H1 (cell line): ENCODE data around the gene CDC42SE2. TPM values are rescaled to one million over a fixed set of nuclear protein-coding genes. Genes with fewer than 3 reads are reported as not detected.

Experiments used
- CTCF ChIA-PET: fragments of 300-600 bp; sonication (Branson Sonifier 250); formaldehyde crosslinking; loops from one replicate; lab custom pipeline; 2021; ENCODE audit not compliant: partially characterized antibody; lab: Charles Lee
- POLR2A ChIA-PET: fragments of 300-600 bp; sonication (Branson Sonifier 250); formaldehyde crosslinking; loops from one replicate; lab custom pipeline; 2021; ENCODE audit warnings: inconsistent platforms; ENCODE audit not compliant: partially characterized antibody; lab: Charles Lee
- DNase-seq, 2 experiments: peaks; one replicate each; pipeline versions ENCODE4 v3.0.0 to v3.0.0-alpha.2; 2010 to 2022; ENCODE audit warnings: low spot score in 2 of 2, low read depth in 1 of 2, mixed read lengths in 1 of 2
- FAIRE-seq: peaks from 2 replicates; lab custom pipeline; 2011; peaks lifted over from hg19 to GRCh38; lab: Jason Lieb, UNC
- H2AFZ ChIP-seq: 2 replicates; pipeline ENCODE4 v1.8.1; 2012; ENCODE audit warnings: low read length, inconsistent platforms
- H2AK5ac ChIP-seq: 2 replicates; pipeline ENCODE4 v1.6.1; 2013; ENCODE audit warnings: low read depth, low read length
- H2BK120ac ChIP-seq: replicated peaks from 2 replicates; pipeline ENCODE3; 2013; ENCODE audit warnings: low read depth, low read length, inconsistent platforms
- H2BK12ac ChIP-seq: 2 replicates; pipeline ENCODE4 v1.6.1; 2013; ENCODE audit warnings: low read depth, low read length
- H2BK15ac ChIP-seq: 2 replicates; pipeline ENCODE4 v1.6.1; 2013; ENCODE audit warnings: low read length
- H2BK20ac ChIP-seq: 2 replicates; pipeline ENCODE4 v1.6.1; 2013; ENCODE audit warnings: low read length
- H2BK5ac ChIP-seq: 2 replicates; pipeline ENCODE4 v1.6.1; 2013; ENCODE audit warnings: low read depth, low read length
- H3K14ac ChIP-seq: 2 replicates; pipeline ENCODE4 v1.6.1; 2013; ENCODE audit warnings: inconsistent platforms; ENCODE audit not compliant: insufficient read length
- H3K18ac ChIP-seq: 2 replicates; pipeline ENCODE4 v1.6.1; 2013; ENCODE audit warnings: low read length; ENCODE audit errors: extremely low read depth
- H3K23ac ChIP-seq: 2 replicates; pipeline ENCODE4 v1.6.1; 2013; ENCODE audit warnings: inconsistent platforms; ENCODE audit not compliant: insufficient read length
- H3K23me2 ChIP-seq: 2 replicates; pipeline ENCODE4 v1.6.1; 2013; ENCODE audit warnings: low read depth, low read length
- H3K27ac ChIP-seq: 2 replicates; pipeline ENCODE4 v1.6.1; 2011; ENCODE audit warnings: low read depth, low read length, inconsistent platforms
- H3K27me3 ChIP-seq, 4 experiments: replicated peaks in 1 of 4; 1 replicate in 1 of 4; 2 replicates in 3 of 4; pipeline versions ENCODE4 v1.6.1 to v1.8.1; 2011 to 2013; ENCODE audit warnings: low read length in 3 of 4, mild to moderate bottlenecking in 3 of 4, inconsistent platforms in 2 of 4, mixed read lengths in 2 of 4, moderate library complexity in 1 of 4; ENCODE audit not compliant: control insufficient read depth in 3 of 4, insufficient read depth in 3 of 4; ENCODE audit errors: extremely low read depth in 1 of 4
- H3K36me3 ChIP-seq, 4 experiments: 2 replicates each; pipeline versions ENCODE4 v1.6.1 to v1.8.1; 2011 to 2013; ENCODE audit warnings: mild to moderate bottlenecking in 4 of 4, low read length in 3 of 4, moderate library complexity in 2 of 4, control low read depth in 1 of 4, inconsistent platforms in 1 of 4; ENCODE audit not compliant: insufficient read depth in 4 of 4, control insufficient read depth in 2 of 4
- H3K4ac ChIP-seq: replicated peaks from 2 replicates; pipeline ENCODE3; 2013; ENCODE audit warnings: low read length, low read depth, mixed read lengths, inconsistent platforms; ENCODE audit not compliant: insufficient read length
- H3K4me1 ChIP-seq, 4 experiments: replicated peaks in 1 of 4; 1 replicate in 1 of 4; 2 replicates in 3 of 4; pipeline versions ENCODE4 v1.6.1 to v1.8.1; 2011 to 2013; ENCODE audit warnings: low read length in 3 of 4, inconsistent platforms in 2 of 4, mixed read lengths in 1 of 4; ENCODE audit not compliant: insufficient read depth in 4 of 4, control insufficient read depth in 3 of 4
- H3K4me2 ChIP-seq, 2 experiments: 2 replicates each; pipeline versions ENCODE4 v1.6.1 to v1.8.1; 2011 to 2013; ENCODE audit warnings: low read depth in 2 of 2, low read length in 2 of 2, control low read depth in 1 of 2, inconsistent platforms in 1 of 2, mild to moderate bottlenecking in 1 of 2; ENCODE audit not compliant: insufficient read depth in 1 of 2
- H3K4me3 ChIP-seq, 4 experiments: fragments of 200-600, 300-600 bp in 1 of 4; sonication (generic), shearing (Covaris generic), sonication (Bioruptor Twin) in 1 of 4; 2 replicates each; pipeline versions ENCODE4 v1.5.1 to v1.8.1; 2011 to 2016; ENCODE audit warnings: low read length in 4 of 4, low read depth in 3 of 4, control low read depth in 2 of 4, inconsistent platforms in 2 of 4, mild to moderate bottlenecking in 2 of 4, mixed read lengths in 1 of 4, moderate library complexity in 1 of 4; ENCODE audit not compliant: insufficient read depth in 2 of 4; ENCODE audit errors: extremely low read depth in 1 of 4
- H3K56ac ChIP-seq: replicated peaks from 2 replicates; pipeline ENCODE3; 2013; ENCODE audit warnings: low read depth, mild to moderate bottlenecking, mixed read lengths, low read length, inconsistent platforms; ENCODE audit not compliant: insufficient read length
- H3K79me1 ChIP-seq: 2 replicates; pipeline ENCODE4 v1.6.1; 2013; ENCODE audit warnings: low read depth, low read length, control low read depth
- H3K79me2 ChIP-seq, 2 experiments: 2 replicates each; pipeline versions ENCODE4 v1.6.1 to v1.8.1; 2012 to 2013; ENCODE audit warnings: low read length in 2 of 2, mild to moderate bottlenecking in 2 of 2, inconsistent platforms in 1 of 2; ENCODE audit not compliant: insufficient read depth in 2 of 2, control insufficient read depth in 1 of 2
- H3K9ac ChIP-seq, 4 experiments: replicated peaks in 1 of 4; 1 replicate in 1 of 4; 2 replicates in 3 of 4; pipeline versions ENCODE4 v1.6.1 to v1.8.1; 2011 to 2013; ENCODE audit warnings: low read depth in 3 of 4, low read length in 3 of 4, control low read depth in 2 of 4, mild to moderate bottlenecking in 2 of 4, moderate library complexity in 2 of 4, inconsistent platforms in 1 of 4; ENCODE audit errors: extremely low read depth in 1 of 4
- H3K9me3 ChIP-seq, 2 experiments: 2 replicates each; pipeline versions ENCODE4 v1.6.1 to v1.8.1; 2012 to 2013; ENCODE audit warnings: mild to moderate bottlenecking in 2 of 2, moderate library complexity in 2 of 2, control low read depth in 1 of 2, inconsistent platforms in 1 of 2, low read depth in 1 of 2, low read length in 1 of 2, mixed read lengths in 1 of 2; ENCODE audit not compliant: insufficient read depth in 2 of 2
- H4K20me1 ChIP-seq, 2 experiments: replicated peaks in 1 of 2; 2 replicates each; pipeline versions ENCODE3 to v1.8.1; 2011 to 2013; ENCODE audit warnings: inconsistent platforms in 2 of 2, low read length in 2 of 2, mild to moderate bottlenecking in 1 of 2; ENCODE audit not compliant: insufficient read depth in 2 of 2, control insufficient read depth in 1 of 2
- H4K5ac ChIP-seq: 2 replicates; pipeline ENCODE4 v1.6.1; 2013; ENCODE audit warnings: low read length, low read depth, mixed read lengths, inconsistent platforms; ENCODE audit not compliant: insufficient read length
- H4K8ac ChIP-seq: 2 replicates; pipeline ENCODE4 v1.8.0; 2013; ENCODE audit warnings: mild to moderate bottlenecking, moderate library complexity, low read length, inconsistent platforms; ENCODE audit not compliant: insufficient read depth; ENCODE audit errors: extremely low read depth
- H4K91ac ChIP-seq: replicated peaks from 2 replicates; pipeline ENCODE3; 2013; ENCODE audit warnings: low read length, mixed read lengths, inconsistent platforms; ENCODE audit not compliant: insufficient read length
- CHD1 ChIP-seq: IDR thresholded peaks from 2 replicates; pipeline ENCODE4 v1.6.1; 2012; ENCODE audit warnings: low read depth, low read length, improper control_type of control experiment
- CTBP2 ChIP-seq: IDR thresholded peaks from 2 replicates; pipeline ENCODE4 v1.7.0; 2011; ENCODE audit warnings: borderline replicate concordance, mild to moderate bottlenecking, moderate library complexity, mixed read lengths, low read length; ENCODE audit not compliant: insufficient read depth, insufficient read length
- EZH2 ChIP-seq: fragments of 200-600 bp; sonication (generic); IDR thresholded peaks from 2 replicates; pipeline ENCODE4 v1.7.1; 2012; ENCODE audit warnings: low read depth, mild to moderate bottlenecking, moderate library complexity, low read length, inconsistent platforms; ENCODE audit not compliant: severe bottlenecking
- GABPA ChIP-seq: IDR thresholded peaks from 2 replicates; pipeline ENCODE4 v1.6.1; 2011; ENCODE audit warnings: mild to moderate bottlenecking, low read length, moderate library complexity, borderline replicate concordance; ENCODE audit not compliant: insufficient read depth
- HDAC6 ChIP-seq: IDR thresholded peaks from one replicate; pipeline ENCODE4 v1.7.1; 2012; ENCODE audit warnings: low read depth, mild to moderate bottlenecking, inconsistent platforms, low read length, moderate library complexity
- JUND ChIP-seq: IDR thresholded peaks from 2 replicates; pipeline ENCODE4 v1.6.1; 2011; ENCODE audit warnings: mild to moderate bottlenecking, improper control_type of control experiment, low read length
- MAFK ChIP-seq: IDR thresholded peaks from 2 replicates; pipeline ENCODE4 v1.6.1; 2012; ENCODE audit warnings: low read depth, mild to moderate bottlenecking, improper control_type of control experiment, low read length
- POLR2AphosphoS5 ChIP-seq: IDR thresholded peaks from 2 replicates; pipeline ENCODE4 v1.6.1; 2011; ENCODE audit warnings: low read depth, low read length
- SAP30 ChIP-seq: fragments of 300-600 bp; sonication (generic); IDR thresholded peaks from 2 replicates; pipeline ENCODE4 v1.7.1; 2012; ENCODE audit warnings: low read length, moderate library complexity, mild to moderate bottlenecking, inconsistent platforms; ENCODE audit not compliant: insufficient read depth, insufficient replicate concordance
- SIN3A ChIP-seq, 2 experiments: IDR thresholded peaks in 1 of 2; conservative IDR thresholded peaks in 1 of 2; 2 replicates each; pipeline ENCODE4 v1.6.1; 2011 to 2012; ENCODE audit warnings: low read length in 2 of 2, improper control_type of control experiment in 1 of 2, low read depth in 1 of 2, mild to moderate bottlenecking in 1 of 2
- SP4 ChIP-seq: IDR thresholded peaks from 2 replicates; pipeline ENCODE4 v1.6.1; 2012; ENCODE audit warnings: low read length, inconsistent platforms
- TBP ChIP-seq: IDR thresholded peaks from 2 replicates; pipeline ENCODE4 v1.6.1; 2011; ENCODE audit warnings: low read depth, low read length, improper control_type of control experiment
- WGBS, 2 experiments: shearing (Covaris generic) in 1 of 2; methylation state at CpG; one replicate each; pipeline versions ENCODE4 v1.1.6 to v1.1.7; 2013 to 2015; ENCODE audit warnings: low lambda C conversion rate in 2 of 2, mixed read lengths in 2 of 2, inconsistent platforms in 1 of 2, low coverage in 1 of 2, missing lambda C conversion rate in 1 of 2; ENCODE audit not compliant: insufficient replicate concordance in 2 of 2, insufficient coverage in 1 of 2, insufficient read length in 1 of 2; ENCODE audit errors: extremely low coverage in 1 of 2, missing lambda C conversion rate in 1 of 2; 5-methylcytosine and 5-hydroxymethylcytosine counted together
- polyA plus RNA-seq, 7 experiments: library from polyadenylated mRNA; depleted of rRNA in 3 of 7; stranded (reverse) in 5 of 7; unstranded in 2 of 7; fragments of >200 nt in 5 of 7; fragments of 200-250 nt in 2 of 7; gene quantifications; 1 replicate in 5 of 7; 2 replicates in 1 of 7; 4 replicates in 1 of 7; pipeline versions ENCODE4 v1.2.1 to v1.2.3, GENCODE V29; 2011 to 2013; ENCODE audit warnings: missing spikeins in 2 of 7, mixed read lengths in 2 of 7
- total RNA-seq: library from RNA; stranded (reverse); fragmentation: NEBNext Ultra II Directional; extraction: Animal tissue kit (Norgen Biotek cat#: 25700); gene quantifications from 2 replicates; pipeline ENCODE4 v1.2.1, GENCODE V29; 2021
- TF ChIP-seq, protein P1 (sequence below): IDR thresholded peaks from 2 replicates; pipeline ENCODE4 v1.6.1; 2011; ENCODE audit warnings: low read length, improper control_type of control experiment

Gene CDC42SE2
- total and polyA plus RNA-seq, 2 of the 8 experiments (the other 6 are each of a cell fraction or from before 2014, with no cell fraction given): 16.7 to 30.8 TPM

DNA sequence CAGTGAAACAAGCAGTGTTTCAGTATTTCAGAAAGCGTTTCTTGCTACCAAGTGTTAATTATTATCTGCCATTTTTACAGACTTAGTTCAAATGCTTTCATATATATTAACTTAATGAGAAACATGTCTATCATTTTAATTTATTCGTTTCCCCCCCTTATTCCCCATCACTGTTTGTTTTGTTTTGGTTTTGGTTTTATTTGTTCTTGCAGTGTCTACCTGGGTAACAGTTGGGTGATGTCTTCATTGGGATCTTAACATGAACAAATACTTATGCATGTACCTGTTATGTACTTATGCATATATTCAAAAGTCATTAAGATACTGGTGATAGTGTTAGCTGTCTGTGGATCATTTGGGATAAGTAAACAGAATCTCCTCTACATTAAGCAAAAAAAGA lies 108.0 kb downstream of the CDC42SE2 start:
- ChIA-PET POLR2A (no interaction called here), CTCF (interaction anchor here (0.7 to 2.9 kb wide), 2 partner anchors 10 to 218 kb away, joined by 3 to 13 read pairs; no protein-coding TSS in a partner anchor)
- no peak overlapping the region for H3K18ac ChIP-seq
- no peak overlapping the region for H2AFZ ChIP-seq
- no peaks in the 10 kb centered on the region for H3K27me3 ChIP-seq
- DNase-seq (no peak), FAIRE-seq (no peak)
- no peak overlapping the region for H3K56ac ChIP-seq
- H2BK15ac ChIP-seq: no peak overlapping the region
- no peak overlapping the region for H2BK5ac ChIP-seq
- H2BK120ac ChIP-seq: no peak overlapping the region
- no peaks in the 10 kb centered on the region; a peak in 1 of 4 replicates for H3K79me2 ChIP-seq
- no peaks in the 10 kb centered on the region for H3K23me2 ChIP-seq
- no peak overlapping the region for H3K27ac ChIP-seq
- WGBS, 2 experiments: 97% methylated on average over 2 of the region's 2 CpGs; no CpG with 5 or more reads in 1 of the 2 experiments
- no peaks in the 10 kb centered on the region for H3K36me3 ChIP-seq
- no peaks in the 10 kb centered on the region for H4K20me1 ChIP-seq
- no peak overlapping the region for H2BK20ac ChIP-seq
- no peak overlapping the region for H4K8ac ChIP-seq
- no peak overlapping the region for H2AK5ac ChIP-seq
- no peaks in the 10 kb centered on the region; the same call in 1 of the 2 replicates for H3K79me1 ChIP-seq
- no peak overlapping the region for H3K4me2 ChIP-seq
- H3K14ac ChIP-seq: no peak overlapping the region
- no peaks in the 10 kb centered on the region for H3K4me1 ChIP-seq
- H3K23ac ChIP-seq: no peak overlapping the region
- H3K4ac ChIP-seq: no peak overlapping the region
- H3K9me3 ChIP-seq: no peaks in the 10 kb centered on the region
- H2BK12ac ChIP-seq: no peak overlapping the region
- H4K91ac ChIP-seq: no peak overlapping the region
- no peak overlapping the region for H3K9ac ChIP-seq
- H4K5ac ChIP-seq: no peak overlapping the region
- H3K4me3 ChIP-seq: no peak overlapping the region
- TF ChIP-seq TBP (no peak), GABPA (no peak), JUND (no peak), MAFK (no peak), POLR2AphosphoS5 (no peak), SIN3A (conservative IDR thresholded peaks at IDR 0.05 in 1 of 2, IDR thresholded peaks at IDR 0.05 in 1 of 2; ENCODE audit: low read depth in 1 of 2, low read length in 2 of 2) (no peak), SAP30 (no peak), EZH2 (no peak), CHD1 (no peak), SP4 (no peak), HDAC6 (no peak), CTBP2 (no peak)
- TF ChIP-seq, protein P1, sequence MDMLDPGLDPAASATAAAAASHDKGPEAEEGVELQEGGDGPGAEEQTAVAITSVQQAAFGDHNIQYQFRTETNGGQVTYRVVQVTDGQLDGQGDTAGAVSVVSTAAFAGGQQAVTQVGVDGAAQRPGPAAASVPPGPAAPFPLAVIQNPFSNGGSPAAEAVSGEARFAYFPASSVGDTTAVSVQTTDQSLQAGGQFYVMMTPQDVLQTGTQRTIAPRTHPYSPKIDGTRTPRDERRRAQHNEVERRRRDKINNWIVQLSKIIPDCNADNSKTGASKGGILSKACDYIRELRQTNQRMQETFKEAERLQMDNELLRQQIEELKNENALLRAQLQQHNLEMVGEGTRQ: no peak
